DLD1 (cell line): ENCODE measurements around the gene TRIM38.
"Not testable (repeated sequence)": the region's sequence is repeated elsewhere in the genome, so short reads cannot be mapped to it uniquely, and the experiment has no call there.

Experiments used
- in situ Hi-C: cut with HindIII; loops from 2 replicates; pipeline ENCODE4 v1.10.0; 2017; ENCODE audit warnings: low sequenced_read_pairs

Gene TRIM38

GRCh38 chr6:25939593-25939992 lies 23.0 kb upstream of the TRIM38 start:
- in situ Hi-C loops = no loop called here

DNA sequence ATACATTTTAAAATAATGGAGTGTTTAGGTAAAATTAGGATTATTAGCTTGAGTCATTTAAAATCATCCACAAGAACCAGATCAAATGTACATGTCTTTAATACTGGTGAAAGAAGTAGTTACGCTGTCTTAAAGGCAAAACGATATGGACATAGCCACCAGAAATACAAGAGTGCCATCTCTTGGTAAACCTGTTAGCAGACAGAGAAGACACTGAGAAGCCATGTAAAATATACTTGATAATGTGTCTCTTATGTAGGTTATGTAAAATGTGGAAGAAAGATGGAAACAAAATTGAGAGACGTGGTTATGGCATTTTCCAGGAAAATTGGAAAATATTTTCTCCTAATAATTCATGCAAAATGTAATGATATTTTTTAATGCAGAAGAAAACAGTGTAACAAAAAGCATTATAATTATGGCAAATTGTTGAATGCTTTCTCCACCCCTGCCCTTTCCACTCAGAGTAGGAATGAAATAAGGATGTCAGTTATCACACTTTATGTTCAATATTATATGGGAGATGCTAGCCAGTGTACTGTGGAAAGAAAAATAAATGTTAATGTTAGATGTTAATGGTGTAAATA lies 19.9 kb upstream of the TRIM38 start:
- in situ Hi-C loops = no loop called here

DNA sequence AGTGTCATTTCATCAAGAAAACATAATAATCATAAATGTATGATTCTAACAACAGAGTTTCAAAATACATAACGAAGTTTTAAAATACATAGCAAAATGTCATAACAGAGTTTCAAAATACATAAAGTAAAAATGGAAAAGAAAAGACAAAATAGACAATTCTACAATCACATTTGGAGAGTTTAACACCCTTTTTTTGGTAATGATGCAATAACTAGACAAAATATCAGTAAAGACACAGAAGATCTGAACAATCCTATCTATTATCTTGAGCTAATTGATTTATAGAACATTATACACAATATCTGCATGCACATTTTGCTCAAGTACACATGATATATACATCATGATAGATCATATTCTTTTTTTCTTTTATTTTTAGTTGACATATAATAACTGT lies 18.7 kb upstream of the TRIM38 start:
- in situ Hi-C loops = no loop called here

- in situ Hi-C loops = no loop called here
These were observed 17.7 kb upstream of the TRIM38 start for GRCh38 chr6:25944688-25945574.

DNA sequence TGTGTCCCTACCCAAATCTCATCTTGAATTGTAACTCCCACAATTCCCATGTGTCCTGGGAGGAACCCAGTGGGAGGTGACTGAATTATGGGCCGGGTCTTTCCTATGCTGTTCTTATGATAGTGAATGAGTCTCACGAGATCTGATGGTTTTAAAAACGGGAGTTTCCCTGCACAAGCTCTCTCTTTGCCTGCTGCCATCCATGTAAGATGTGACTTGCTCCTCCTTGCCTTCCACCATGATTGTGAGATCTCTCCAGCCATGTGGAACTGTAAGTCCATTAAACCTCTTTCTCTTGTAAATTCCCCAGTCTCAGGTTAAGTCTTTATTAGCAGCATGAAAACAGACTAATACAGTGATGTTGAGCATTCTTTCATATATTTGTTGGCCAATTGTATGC lies 16.9 kb upstream of the TRIM38 start:
- in situ Hi-C loops = not testable (repeated sequence)

DNA sequence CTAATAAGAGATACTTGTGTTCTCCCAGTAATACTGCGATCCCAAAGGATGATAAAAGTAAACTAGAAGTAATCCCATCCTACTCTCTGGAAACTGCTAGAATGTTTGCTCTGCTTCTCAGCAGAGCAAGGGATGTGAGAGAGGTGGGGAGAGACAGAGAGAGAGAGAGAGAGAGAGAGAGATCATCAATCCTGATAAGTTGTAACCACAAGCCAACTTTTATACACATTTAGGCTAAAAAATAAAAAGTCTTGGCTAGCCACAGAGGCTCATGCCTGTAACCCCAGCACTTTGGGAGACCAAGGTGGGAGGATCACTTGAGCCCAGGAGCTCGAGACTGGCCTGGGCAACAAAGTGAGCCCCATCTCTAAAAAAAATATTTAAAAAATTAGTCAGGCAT lies 16.0 kb upstream of the TRIM38 start:
- in situ Hi-C loops = no loop called here

GRCh38 chr6:25947492-25947891 lies 15.1 kb upstream of the TRIM38 start:
- in situ Hi-C loops = not testable (repeated sequence)

DNA sequence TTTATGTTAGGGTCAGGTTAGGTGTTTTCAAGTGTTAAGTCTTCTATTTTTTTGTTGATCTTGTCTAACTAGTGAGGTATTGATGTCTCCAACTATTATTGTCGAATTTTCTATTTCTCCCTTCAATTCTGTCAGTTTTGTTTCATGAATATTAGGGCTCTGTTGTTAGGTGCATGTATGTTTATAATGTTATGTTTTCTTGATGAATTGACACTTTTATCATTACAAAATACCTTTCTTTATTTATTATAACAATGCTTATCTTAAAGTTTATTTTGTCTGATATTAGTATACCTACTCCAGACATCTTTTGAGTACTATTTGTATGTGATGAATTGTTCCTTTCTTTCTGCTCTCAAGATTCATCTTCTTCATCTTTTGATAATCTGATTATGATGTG lies 12.9 kb upstream of the TRIM38 start:
- in situ Hi-C loops = no loop called here

GRCh38 chr6:25950297-25950696 lies 12.3 kb upstream of the TRIM38 start:
- in situ Hi-C loops = no loop called here

- in situ Hi-C loops = no loop called here
These were observed 11.1 kb upstream of the TRIM38 start for GRCh38 chr6:25951296-25952032.

GRCh38 chr6:25952535-25952934 lies 10.1 kb upstream of the TRIM38 start:
- in situ Hi-C loops = no loop called here

- in situ Hi-C loops = no loop called here
These were observed 8.9 kb upstream of the TRIM38 start for GRCh38 chr6:25953733-25954132.

GRCh38 chr6:25954756-25955155 lies 7.8 kb upstream of the TRIM38 start:
- in situ Hi-C loops = no loop called here

- in situ Hi-C loops = no loop called here
These were observed 6.4 kb upstream of the TRIM38 start for GRCh38 chr6:25956226-25956625.

DNA sequence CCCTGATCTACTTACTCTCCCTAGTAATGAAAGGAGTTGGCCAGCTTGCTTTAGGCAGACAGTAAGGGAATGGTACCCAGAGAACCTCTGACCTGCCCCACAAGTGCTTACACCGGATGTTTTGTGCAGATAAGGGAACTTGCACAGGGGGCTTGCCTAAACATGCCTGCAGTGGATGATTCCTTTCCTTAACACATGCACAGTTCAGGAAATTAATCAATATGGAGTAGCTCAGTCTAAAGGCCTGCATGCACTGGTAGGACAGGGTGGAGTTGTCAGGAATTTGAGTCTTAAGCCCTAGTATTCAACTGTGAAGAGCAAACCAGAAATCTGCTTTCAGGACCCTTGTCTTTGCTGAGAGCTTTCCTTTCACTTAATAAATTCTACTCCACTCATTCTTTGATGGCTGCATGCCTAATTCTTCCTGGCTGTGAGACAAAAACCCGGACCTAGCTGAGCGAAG lies 3.9 kb upstream of the TRIM38 start:
- in situ Hi-C loops = no loop called here

GRCh38 chr6:25959890-25960536 lies 2.6 kb upstream of the TRIM38 start:
- in situ Hi-C loops = no loop called here

GRCh38 chr6:25960734-25961133 lies 1.9 kb upstream of the TRIM38 start:
- in situ Hi-C loops = no loop called here

DNA sequence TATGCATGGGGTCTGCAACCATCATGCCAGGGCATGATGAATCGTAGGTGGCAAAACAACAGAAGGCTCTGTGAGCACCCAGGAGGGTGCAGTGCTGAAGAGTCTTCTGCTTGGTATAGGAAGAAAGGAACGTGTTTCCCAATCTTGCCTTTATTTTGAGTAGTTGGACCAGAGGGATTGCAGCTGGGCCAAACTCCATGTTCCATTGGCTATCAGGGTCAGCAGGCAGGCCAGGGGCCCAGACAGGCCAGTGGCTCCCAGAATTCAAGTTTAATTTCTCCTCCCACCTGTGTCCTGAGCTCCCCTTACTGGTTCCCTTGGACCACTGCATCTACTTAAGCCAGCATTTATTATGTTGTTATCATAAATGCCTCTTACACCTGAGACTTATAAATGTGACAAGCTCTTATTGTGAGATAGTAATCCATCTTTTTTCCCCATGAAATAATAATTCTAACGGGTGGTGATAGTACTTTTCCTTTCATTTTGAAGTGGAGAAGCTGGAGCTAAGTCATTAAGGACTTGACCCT lies 918 bp upstream of the TRIM38 start:
- in situ Hi-C loops = no loop called here

- in situ Hi-C loops = no loop called here
These were observed 973 bp downstream of the TRIM38 start for GRCh38 chr6:25963426-25964123.

GRCh38 chr6:25965058-25965457 lies 2.5 kb downstream of the TRIM38 start:
- in situ Hi-C loops = no loop called here
